GM10266 (cell line): ENCODE measurements around the gene KRT85.

Experiments used
- DNase-seq: peaks from one replicate; pipeline ENCODE4 v3.0.0; 2012; ENCODE audit errors: extremely low spot score
- TF ChIP-seq, protein P1 (sequence below): IDR thresholded peaks from 2 replicates; pipeline ENCODE4 v1.5.1; 2012; ENCODE audit warnings: mild to moderate bottlenecking, low read depth; ENCODE audit not compliant: control insufficient read depth, insufficient read depth; ENCODE audit errors: missing control alignments

Gene KRT85

DNA sequence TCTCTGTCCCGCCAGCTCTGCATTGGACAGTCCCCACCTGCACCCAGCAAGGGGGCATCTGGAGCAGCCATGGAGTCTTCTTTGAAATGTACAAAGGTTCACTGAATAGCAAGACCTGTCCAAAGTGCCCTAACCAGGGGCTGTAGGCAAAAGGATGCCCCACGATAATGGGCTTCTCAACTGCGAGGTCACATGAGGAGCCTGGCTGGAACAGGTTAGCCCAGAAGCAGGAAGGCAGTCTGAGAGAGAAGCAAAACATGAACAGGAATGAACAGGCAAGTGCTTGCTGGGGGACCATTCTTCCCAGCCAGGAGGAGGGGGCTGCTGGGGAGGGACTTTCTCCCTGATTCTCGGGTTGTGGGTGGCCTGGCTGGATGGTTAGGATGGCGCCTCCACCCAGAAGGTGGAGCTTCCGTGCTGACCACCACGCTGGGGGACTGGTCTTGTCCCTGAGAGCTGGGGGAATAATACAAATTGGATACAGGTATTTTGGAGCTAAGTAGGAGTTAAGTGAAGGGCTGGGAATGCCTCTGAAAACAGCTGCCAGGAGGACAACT is 7.1 kb downstream of the KRT85 start:
- TF ChIP-seq, protein P1, sequence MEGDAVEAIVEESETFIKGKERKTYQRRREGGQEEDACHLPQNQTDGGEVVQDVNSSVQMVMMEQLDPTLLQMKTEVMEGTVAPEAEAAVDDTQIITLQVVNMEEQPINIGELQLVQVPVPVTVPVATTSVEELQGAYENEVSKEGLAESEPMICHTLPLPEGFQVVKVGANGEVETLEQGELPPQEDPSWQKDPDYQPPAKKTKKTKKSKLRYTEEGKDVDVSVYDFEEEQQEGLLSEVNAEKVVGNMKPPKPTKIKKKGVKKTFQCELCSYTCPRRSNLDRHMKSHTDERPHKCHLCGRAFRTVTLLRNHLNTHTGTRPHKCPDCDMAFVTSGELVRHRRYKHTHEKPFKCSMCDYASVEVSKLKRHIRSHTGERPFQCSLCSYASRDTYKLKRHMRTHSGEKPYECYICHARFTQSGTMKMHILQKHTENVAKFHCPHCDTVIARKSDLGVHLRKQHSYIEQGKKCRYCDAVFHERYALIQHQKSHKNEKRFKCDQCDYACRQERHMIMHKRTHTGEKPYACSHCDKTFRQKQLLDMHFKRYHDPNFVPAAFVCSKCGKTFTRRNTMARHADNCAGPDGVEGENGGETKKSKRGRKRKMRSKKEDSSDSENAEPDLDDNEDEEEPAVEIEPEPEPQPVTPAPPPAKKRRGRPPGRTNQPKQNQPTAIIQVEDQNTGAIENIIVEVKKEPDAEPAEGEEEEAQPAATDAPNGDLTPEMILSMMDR: no peak
- DNase-seq: no peak

- DNase-seq: no peak
- TF ChIP-seq, protein P1: no peak
Measured at GRCh38 chr12:52359621-52360061, 7.6 kb downstream of the KRT85 start.

GRCh38 chr12:52358575-52359350 is 8.5 kb downstream of the KRT85 start:
- TF ChIP-seq, protein P1: no peak
- peak; percentile 70 for DNase-seq

DNA sequence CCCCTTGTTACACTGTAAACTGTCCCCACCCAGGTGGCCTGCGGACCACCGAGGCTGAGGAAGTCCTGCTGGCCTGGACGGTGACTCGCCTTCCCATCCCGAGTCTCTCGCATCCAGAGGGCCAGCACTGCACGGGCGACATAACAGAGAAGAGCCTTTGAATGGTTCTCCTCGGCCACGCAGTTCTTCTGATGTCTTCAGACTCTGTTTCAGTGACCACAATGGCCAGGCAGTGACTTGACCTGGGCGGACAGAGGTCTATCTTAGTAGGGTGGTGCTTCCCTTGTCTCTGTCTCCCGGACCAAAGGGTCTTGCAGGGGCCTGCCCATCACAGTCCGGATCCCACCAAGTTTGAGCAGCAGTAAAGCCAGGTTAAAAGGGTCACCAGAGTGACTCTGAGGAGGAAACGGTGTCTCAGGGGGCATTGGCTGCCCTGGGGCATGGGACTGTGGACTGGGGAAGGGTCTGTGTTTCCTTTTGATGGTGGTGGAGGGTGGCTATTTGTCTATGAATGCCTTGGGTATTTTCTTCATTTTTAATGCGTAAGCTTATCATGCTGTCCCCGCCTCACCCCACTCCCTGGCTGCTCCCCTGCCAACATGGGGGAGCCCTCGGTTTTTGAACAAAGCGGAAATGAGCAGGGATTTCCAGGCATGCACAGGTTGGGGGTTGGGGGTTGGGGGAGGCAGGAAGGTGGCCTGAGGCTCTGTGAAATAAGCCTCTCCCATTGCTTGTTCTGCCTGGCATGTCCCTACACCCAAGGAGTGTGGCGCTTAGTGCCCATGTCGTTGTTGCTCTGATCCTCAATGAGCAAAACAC is 10.3 kb downstream of the KRT85 start:
- no peak for DNase-seq
- TF ChIP-seq, protein P1: no peak

- TF ChIP-seq, protein P1: no peak
- no peak for DNase-seq
Measured at GRCh38 chr12:52356031-52356761, 11.1 kb downstream of the KRT85 start.

- no peak for DNase-seq
- TF ChIP-seq, protein P1: no peak
Measured at GRCh38 chr12:52355176-52355575, 12.1 kb downstream of the KRT85 start.

DNA sequence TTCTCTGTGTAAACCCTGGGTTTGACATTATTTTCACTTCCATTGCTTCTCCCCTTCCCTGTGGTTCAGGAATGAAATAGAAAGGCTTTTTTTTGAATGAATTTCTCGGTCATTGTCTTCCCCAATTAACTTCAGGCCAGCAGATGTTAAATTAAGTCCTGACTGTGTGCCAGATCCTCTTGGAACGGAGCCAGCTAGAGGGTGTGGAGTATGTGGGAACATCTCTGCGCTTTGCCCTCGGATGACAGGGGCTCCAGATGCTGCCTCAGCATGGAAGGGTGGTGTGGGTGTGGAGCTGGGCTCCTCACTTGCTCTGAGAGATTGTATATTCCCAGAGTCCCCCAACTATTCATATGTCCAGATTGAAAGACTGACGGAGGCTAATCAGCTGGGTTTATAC is 13.1 kb downstream of the KRT85 start:
- TF ChIP-seq, protein P1: no peak
- no peak for DNase-seq
